ENCODE results near the gene KDM8. TPM values are rescaled to one million over a fixed set of nuclear protein-coding genes. Genes with fewer than 3 reads are reported as not detected.
A peak's percentile ranks its signal among the peaks of the same experiment; 100 is the strongest.

KDM8 gene
- total and polyA plus RNA-seq, 9 of the 15 experiments (the other 6 are each of a cell fraction or from before 2014, with no cell fraction given), result 0.61 to 9.1 (median 5.4) TPM

DNA sequence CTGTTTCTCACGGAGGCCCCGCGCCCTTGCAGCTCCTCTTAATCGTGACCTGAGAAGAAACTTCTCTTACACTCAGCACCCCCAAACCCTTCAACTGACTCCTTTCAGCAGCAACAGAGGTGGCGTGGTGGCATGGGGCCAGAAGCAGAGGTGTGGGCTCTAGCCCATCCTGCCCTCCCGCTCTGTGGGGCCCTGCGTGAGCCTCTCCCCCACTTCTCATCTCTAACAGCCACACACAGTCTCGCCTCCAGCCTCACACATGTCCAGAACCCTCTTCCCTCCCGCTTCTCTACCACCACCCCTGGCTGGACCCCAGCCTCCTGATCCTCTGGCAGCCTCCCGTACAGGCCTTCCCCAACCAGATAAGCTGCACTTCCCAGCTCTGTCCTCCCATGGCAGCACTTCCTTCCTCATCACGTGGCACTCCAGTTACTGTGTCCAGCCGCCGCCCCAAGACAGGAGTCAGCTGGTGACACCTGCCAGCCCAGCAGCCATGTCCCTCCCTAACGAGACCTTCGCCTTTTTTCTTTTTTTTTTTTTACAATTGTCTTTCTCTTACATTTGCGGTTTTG is 34.8 kb downstream of the KDM8 start (continued):
- TF ChIP-seq, protein P1, sequence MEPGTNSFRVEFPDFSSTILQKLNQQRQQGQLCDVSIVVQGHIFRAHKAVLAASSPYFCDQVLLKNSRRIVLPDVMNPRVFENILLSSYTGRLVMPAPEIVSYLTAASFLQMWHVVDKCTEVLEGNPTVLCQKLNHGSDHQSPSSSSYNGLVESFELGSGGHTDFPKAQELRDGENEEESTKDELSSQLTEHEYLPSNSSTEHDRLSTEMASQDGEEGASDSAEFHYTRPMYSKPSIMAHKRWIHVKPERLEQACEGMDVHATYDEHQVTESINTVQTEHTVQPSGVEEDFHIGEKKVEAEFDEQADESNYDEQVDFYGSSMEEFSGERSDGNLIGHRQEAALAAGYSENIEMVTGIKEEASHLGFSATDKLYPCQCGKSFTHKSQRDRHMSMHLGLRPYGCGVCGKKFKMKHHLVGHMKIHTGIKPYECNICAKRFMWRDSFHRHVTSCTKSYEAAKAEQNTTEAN (CRISPR knock-in tag; IDR thresholded peaks at IDR 0.05), result no peak
- peak; percentile 54 for TF ChIP-seq SMAD4 (CRISPR knock-in tag; conservative IDR thresholded peaks at IDR 0.05)
- no peak for TF ChIP-seq NCOA2 (IDR thresholded peaks at IDR 0.05; ENCODE audit: partially characterized antibody in 2 of 2)
- TF ChIP-seq DPF2 (IDR thresholded peaks at IDR 0.05), result no peak
- no peak for TF ChIP-seq PHB (CRISPR knock-in tag; IDR thresholded peaks at IDR 0.05)
- TF ChIP-seq, protein P2, sequence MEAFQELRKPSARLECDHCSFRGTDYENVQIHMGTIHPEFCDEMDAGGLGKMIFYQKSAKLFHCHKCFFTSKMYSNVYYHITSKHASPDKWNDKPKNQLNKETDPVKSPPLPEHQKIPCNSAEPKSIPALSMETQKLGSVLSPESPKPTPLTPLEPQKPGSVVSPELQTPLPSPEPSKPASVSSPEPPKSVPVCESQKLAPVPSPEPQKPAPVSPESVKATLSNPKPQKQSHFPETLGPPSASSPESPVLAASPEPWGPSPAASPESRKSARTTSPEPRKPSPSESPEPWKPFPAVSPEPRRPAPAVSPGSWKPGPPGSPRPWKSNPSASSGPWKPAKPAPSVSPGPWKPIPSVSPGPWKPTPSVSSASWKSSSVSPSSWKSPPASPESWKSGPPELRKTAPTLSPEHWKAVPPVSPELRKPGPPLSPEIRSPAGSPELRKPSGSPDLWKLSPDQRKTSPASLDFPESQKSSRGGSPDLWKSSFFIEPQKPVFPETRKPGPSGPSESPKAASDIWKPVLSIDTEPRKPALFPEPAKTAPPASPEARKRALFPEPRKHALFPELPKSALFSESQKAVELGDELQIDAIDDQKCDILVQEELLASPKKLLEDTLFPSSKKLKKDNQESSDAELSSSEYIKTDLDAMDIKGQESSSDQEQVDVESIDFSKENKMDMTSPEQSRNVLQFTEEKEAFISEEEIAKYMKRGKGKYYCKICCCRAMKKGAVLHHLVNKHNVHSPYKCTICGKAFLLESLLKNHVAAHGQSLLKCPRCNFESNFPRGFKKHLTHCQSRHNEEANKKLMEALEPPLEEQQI (IDR thresholded peaks at IDR 0.05), result no peak
- peak; percentile 52 to 66; a peak in 2 of 4 replicates for TF ChIP-seq ETV6 (IDR thresholded peaks at IDR 0.05; ENCODE audit: borderline replicate concordance in 1 of 2, low read depth in 2 of 2, low read length in 1 of 2)
- TF ChIP-seq ETV6 (CRISPR knock-in tag; IDR thresholded peaks at IDR 0.05; ENCODE audit: borderline replicate concordance), result no peak
- TF ChIP-seq, protein P3, sequence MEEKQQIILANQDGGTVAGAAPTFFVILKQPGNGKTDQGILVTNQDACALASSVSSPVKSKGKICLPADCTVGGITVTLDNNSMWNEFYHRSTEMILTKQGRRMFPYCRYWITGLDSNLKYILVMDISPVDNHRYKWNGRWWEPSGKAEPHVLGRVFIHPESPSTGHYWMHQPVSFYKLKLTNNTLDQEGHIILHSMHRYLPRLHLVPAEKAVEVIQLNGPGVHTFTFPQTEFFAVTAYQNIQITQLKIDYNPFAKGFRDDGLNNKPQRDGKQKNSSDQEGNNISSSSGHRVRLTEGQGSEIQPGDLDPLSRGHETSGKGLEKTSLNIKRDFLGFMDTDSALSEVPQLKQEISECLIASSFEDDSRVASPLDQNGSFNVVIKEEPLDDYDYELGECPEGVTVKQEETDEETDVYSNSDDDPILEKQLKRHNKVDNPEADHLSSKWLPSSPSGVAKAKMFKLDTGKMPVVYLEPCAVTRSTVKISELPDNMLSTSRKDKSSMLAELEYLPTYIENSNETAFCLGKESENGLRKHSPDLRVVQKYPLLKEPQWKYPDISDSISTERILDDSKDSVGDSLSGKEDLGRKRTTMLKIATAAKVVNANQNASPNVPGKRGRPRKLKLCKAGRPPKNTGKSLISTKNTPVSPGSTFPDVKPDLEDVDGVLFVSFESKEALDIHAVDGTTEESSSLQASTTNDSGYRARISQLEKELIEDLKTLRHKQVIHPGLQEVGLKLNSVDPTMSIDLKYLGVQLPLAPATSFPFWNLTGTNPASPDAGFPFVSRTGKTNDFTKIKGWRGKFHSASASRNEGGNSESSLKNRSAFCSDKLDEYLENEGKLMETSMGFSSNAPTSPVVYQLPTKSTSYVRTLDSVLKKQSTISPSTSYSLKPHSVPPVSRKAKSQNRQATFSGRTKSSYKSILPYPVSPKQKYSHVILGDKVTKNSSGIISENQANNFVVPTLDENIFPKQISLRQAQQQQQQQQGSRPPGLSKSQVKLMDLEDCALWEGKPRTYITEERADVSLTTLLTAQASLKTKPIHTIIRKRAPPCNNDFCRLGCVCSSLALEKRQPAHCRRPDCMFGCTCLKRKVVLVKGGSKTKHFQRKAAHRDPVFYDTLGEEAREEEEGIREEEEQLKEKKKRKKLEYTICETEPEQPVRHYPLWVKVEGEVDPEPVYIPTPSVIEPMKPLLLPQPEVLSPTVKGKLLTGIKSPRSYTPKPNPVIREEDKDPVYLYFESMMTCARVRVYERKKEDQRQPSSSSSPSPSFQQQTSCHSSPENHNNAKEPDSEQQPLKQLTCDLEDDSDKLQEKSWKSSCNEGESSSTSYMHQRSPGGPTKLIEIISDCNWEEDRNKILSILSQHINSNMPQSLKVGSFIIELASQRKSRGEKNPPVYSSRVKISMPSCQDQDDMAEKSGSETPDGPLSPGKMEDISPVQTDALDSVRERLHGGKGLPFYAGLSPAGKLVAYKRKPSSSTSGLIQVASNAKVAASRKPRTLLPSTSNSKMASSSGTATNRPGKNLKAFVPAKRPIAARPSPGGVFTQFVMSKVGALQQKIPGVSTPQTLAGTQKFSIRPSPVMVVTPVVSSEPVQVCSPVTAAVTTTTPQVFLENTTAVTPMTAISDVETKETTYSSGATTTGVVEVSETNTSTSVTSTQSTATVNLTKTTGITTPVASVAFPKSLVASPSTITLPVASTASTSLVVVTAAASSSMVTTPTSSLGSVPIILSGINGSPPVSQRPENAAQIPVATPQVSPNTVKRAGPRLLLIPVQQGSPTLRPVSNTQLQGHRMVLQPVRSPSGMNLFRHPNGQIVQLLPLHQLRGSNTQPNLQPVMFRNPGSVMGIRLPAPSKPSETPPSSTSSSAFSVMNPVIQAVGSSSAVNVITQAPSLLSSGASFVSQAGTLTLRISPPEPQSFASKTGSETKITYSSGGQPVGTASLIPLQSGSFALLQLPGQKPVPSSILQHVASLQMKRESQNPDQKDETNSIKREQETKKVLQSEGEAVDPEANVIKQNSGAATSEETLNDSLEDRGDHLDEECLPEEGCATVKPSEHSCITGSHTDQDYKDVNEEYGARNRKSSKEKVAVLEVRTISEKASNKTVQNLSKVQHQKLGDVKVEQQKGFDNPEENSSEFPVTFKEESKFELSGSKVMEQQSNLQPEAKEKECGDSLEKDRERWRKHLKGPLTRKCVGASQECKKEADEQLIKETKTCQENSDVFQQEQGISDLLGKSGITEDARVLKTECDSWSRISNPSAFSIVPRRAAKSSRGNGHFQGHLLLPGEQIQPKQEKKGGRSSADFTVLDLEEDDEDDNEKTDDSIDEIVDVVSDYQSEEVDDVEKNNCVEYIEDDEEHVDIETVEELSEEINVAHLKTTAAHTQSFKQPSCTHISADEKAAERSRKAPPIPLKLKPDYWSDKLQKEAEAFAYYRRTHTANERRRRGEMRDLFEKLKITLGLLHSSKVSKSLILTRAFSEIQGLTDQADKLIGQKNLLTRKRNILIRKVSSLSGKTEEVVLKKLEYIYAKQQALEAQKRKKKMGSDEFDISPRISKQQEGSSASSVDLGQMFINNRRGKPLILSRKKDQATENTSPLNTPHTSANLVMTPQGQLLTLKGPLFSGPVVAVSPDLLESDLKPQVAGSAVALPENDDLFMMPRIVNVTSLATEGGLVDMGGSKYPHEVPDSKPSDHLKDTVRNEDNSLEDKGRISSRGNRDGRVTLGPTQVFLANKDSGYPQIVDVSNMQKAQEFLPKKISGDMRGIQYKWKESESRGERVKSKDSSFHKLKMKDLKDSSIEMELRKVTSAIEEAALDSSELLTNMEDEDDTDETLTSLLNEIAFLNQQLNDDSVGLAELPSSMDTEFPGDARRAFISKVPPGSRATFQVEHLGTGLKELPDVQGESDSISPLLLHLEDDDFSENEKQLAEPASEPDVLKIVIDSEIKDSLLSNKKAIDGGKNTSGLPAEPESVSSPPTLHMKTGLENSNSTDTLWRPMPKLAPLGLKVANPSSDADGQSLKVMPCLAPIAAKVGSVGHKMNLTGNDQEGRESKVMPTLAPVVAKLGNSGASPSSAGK (IDR thresholded peaks at IDR 0.05), result 0 out of 2 replicates have a peak, but pooled peaks have one; percentile 35
- TF ChIP-seq L3MBTL2 (IDR thresholded peaks at IDR 0.05), result peak; percentile 50
- no peak for TF ChIP-seq ZNF699 (CRISPR knock-in tag; IDR thresholded peaks at IDR 0.05; ENCODE audit: insufficient replicate concordance)
- TF ChIP-seq HCFC1 (IDR thresholded peaks at IDR 0.05; ENCODE audit: low read depth, low read length), result no peak
- TF ChIP-seq FOXM1 (IDR thresholded peaks at IDR 0.05; ENCODE audit: low read depth), result no peak
- TF ChIP-seq FOXM1 (CRISPR knock-in tag; IDR thresholded peaks at IDR 0.05; ENCODE audit: low read depth), result no peak

Measured in K562 (cell line).